GM18520 (cell line): Measurements from ENCODE around the gene EEF1G.
"Not testable (repeated sequence)": the region's sequence is repeated elsewhere in the genome, so short reads cannot be mapped to it uniquely, and the experiment has no call there.

ENCODE experiments used
- ATAC-seq: cut with Tn5 transposase; IDR thresholded peaks from one replicate; pipeline ENCODE4 v1.9.1; 2021; ENCODE audit not compliant: unreplicated experiment

Gene EEF1G

DNA sequence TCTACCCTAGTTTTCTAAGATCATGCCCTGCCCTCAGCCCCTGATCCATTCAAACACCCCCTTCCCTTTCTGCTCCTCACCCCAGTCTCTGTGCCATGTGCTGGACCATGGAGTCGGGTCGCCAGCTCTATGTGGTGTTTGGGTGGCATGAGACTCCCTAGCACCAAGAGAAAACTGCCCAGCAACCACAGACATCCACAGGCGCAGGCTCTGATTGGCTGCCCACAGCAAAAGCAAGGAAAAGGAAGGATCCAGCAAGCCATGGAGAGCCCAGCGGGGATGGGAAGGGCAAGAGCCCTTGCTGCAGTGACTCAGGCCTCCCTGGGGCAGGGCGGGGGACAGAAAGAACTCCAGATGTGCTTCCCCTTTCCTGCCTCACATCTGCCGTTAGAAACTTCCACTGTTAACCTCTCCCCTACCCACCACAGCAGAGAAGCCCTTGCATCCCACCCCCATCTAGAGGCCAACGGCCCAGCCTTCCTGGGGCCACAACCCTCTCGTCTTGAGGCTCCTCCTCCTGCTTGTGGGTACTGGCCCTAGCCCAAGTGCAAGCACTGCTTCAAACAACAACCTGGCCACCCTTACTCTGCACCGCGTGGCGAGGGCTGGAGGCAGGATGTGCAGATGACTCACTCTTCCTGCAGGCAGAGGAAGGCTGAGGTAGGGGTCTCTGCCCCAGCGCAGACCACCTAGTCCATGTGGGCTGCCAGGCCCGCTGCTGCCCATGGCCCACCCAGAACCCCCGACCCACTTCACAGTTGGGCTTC lies 17.4 kb downstream of the EEF1G start:
- ATAC-seq: peak; percentile 23

DNA sequence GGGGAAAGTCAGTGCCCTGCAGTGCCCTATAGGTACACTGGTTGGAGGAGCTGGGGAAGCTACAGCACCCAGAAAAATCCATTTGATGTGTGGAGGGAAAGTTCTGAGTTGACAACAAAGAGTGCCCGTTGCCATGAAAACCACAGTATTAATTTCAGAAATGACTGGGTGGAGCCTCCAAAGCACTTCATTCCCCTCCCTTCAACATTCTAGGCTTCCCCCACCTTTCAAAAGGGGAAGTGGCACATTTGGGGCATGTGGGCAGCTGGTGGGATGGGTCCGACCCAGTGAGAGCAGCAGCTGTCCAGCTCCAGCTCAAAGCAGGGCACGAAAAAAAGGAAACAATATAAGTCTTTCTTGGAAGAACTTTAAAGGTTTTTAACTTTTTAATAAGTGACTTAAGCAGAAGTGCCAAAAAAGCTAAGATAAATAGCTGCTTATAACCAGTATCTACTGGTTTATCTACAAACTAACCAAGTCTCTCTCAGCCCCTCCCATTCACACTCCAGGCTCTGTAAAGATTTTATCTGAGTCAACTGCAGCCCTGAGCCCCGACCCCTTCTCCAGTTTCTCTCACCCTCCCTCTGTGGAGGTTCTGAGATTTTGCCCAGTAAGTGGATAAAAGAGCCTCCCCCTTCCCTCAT lies 18.1 kb downstream of the EEF1G start:
- no peak for ATAC-seq

GRCh38 chr11:62554387-62555167 lies 19.1 kb downstream of the EEF1G start:
- no peak for ATAC-seq

DNA sequence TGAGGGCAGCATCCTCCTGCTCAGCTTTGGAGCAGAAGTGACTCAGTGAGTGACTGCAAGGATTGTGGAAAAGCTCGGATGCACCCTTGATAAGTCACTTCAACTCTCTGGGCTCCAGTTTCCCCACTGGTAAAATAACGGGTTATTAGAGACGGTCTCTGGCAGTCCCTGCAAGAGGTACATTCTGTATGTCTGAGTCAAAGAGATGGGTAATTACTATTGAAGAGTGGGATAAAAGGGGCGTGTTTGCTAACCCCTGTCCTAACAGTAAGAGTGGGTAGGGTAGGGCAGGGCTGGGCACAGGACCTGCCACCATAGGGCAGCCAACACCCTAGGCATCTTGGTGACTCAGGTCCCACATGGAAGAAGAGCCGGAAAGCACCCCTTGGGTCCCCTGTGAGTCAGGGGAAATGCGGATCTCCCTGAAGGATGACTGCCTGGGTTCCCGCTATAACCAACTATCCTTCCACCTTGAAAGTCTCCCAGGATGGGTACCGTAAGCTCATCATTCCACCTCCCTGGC lies 19.8 kb downstream of the EEF1G start:
- no peak for ATAC-seq

- no peak for ATAC-seq
Observed at GRCh38 chr11:62553080-62553838, 20.4 kb downstream of the EEF1G start.

GRCh38 chr11:62552485-62553079 lies 21.1 kb downstream of the EEF1G start:
- ATAC-seq: no peak

DNA sequence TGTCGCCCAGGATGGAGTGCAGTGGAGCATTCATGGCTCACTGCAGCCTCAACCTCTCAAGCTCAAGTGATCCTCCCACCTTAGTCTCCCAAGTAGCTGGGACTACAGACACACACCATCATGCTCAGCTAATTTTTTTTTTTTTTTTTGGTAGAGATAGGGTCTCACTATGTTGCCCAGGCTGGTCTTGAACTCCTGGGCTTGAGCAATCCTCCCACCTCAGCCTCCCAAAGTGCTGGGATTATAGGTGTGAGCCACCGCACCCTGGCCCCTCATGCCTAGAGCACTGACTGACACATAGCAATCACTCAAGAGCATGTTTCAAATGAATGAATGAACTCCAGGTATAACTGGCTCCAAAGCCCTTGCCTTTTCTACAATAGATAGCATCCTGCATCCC lies 23.2 kb downstream of the EEF1G start:
- not testable (repeated sequence) for ATAC-seq

DNA sequence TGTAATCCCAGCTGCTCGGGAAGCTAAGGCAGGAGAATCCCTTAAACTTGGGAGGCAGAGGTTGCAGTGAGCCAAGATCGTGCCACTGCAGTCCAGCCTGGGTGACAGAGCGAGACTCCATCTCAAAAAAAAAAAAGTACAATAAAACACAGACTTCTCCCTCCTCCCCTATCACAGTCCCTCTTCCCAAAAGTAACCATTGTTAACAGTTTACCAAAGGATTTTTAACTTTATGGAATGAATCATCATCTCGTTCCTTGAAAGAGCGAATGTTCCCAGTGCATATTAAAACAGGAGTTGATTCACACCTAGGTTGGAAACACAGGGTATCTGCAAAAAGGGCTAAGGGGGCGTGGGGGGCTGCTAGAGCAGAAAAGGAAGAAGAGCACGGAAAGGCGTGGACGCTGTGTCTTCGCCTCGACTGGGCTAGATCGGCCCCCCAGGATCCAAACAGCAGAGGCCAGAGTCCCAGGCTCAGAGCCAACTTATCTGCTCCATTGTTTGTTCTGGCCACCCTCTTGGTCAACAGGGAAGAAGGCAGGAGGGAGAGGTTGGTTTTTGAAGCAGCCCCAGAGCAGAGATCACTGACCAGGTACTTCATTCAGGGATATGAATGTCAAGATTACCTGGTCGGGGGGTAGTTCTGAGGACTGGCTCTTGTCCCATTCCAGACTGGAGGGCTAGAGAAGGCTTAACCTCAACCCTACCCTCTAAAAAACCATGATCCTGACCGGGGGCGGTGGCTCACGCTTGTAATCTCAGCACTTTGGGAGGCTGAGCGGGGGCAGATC lies 25.0 kb downstream of the EEF1G start:
- no peak for ATAC-seq

- no peak for ATAC-seq
Observed at GRCh38 chr11:62547691-62548281, 25.9 kb downstream of the EEF1G start.

GRCh38 chr11:62546929-62547625 lies 26.6 kb downstream of the EEF1G start:
- no peak for ATAC-seq

GRCh38 chr11:62546244-62546928 lies 27.3 kb downstream of the EEF1G start, which contains the start of gene AHNAK:
Gene AHNAK, minus strand, starts transcription at chr11:62546806. Its CDS starts 10,708 bp downstream, at chr11:62536098.
- ATAC-seq: no peak

- no peak for ATAC-seq
Observed at GRCh38 chr11:62545437-62546243, 28.1 kb downstream of the EEF1G start.

DNA sequence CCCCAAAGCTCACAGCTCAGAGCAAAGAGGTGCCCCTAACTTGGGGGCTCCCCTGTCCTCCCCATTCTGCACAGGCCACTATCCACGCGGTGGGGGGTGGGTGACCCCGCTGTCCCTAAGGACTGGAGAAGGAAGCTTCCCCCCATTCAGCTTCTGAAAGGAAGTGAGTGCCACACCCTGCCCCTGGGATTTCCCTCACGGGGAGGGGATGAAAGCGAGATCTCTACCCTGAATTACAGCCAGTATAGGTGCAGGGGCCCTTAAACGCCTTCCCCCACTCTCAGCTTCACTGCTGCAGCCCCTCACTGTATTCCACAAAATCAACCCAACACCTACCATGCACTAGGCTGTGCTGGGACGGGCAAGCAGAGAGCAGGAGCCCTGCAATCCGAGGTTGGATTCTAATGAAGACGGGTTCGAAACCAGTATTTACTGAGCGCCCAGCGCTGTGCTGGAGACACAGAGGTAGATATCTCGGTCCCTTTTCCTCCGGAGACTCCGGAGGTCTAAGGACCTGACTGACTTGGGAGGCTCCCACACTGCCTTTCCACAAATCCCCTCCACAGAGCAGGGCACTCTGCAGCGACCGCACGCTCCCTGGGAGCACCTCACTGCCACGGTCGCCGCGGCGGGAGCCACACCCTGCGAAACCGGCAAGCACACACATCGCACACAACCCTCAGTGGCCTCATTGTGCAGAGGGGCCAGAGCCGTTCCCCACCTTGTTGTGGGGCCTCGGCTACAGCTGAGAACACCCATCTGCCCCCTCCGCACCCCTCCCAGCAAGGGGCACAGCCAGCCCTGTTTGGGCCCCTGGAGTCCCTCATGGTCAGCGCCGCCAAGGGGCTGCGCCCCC lies 28.9 kb downstream of the EEF1G start:
- ATAC-seq: no peak

GRCh38 chr11:62543680-62544444 lies 29.8 kb downstream of the EEF1G start:
- no peak for ATAC-seq

DNA sequence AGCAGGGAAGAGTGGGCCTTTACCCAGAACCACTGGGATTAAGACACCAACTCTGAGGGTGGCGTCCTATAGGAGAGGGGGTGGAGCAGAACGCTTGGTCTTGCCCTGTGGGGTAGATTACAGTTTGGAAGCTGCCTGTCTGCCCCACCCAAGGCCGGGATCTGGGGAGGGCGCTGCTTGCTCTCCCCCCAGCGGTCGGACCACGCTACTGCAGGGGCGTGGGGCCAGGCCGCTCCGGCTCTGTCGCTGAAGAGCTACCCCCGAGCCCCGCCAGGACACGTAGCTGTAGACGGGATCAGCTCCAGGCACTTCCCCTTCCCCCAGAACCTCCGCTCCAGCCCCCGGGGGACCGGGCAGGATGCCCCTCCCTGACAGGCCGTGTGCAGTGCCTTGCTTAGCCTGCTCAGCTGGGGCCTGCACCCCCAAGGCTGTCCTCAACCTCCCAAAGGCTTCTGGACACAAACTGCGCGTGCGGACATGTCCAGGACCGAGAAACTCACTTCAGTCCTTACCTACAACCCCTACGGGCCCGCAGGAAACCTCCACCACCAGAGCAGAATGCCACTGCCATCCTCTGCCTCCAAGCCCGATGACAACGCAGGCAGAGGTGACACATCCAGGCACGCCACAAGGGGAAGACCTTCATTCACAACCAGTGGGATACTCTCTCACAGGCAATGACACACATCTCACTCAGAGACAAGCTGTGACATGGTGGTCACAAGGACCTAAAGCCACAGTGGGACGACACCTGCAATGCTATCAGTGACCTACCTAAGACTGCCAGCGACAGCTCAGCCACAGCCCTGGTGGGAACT lies 30.7 kb downstream of the EEF1G start:
- no peak for ATAC-seq
